RPMI7951 (cell line): ENCODE data around the gene NUP153. TPM values are rescaled to one million over a fixed set of nuclear protein-coding genes. Genes with fewer than 3 reads are reported as not detected.
A peak's percentile ranks its signal among the peaks of the same experiment; 100 is the strongest.

Source experiments
- DNase-seq: peaks from one replicate; pipeline ENCODE4 v3.0.0-alpha.2; 2012; ENCODE audit warnings: low read depth
- total RNA-seq: library from RNA; depleted of rRNA; stranded (reverse); fragments of >200 nt; shearing (Covaris generic); gene quantifications from 2 replicates; pipeline ENCODE4 v1.2.3, GENCODE V29; 2014

The NUP153 gene
- total RNA-seq, 1 experiment from 2014 or later: 42.7 TPM

DNA sequence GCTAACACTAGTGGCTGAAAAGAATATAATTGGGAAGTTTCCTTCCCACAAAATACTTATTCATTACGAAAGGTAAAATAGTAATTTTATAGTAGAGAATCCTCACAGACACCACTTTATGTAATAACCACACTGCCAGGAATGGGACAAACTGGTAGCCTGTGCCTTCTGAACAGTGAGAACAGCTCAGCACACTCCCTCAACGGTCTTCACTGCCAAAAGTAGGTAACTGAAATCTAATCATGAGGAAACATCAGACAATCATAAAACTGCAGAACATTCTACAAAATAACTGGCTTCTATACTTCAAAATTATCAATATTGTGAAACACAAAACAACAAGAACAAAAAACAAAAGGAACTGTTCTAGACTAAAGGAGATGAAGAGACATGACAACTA lies 44.1 kb downstream of the NUP153 start:
- no peak for DNase-seq

DNA sequence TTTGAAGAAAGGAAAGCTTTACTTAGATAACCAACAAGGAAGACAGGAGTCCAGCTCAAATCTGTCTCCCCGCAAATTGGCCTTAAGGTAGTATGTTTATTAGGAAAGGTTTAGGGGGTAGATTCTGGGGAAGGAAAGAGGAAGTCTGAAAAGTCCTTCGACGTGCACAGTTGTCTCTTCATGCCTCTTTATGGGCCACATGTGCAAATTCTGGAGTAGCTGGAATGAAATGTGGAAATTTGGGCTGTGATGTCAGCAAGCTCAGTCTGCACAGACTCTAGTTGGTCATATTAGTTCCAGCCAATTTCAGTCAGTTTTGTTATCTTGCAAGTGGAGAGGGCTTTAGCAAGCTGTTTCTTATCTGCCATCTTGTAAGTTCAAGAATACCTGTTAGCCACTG lies 50.1 kb downstream of the NUP153 start:
- DNase-seq: no peak

DNA sequence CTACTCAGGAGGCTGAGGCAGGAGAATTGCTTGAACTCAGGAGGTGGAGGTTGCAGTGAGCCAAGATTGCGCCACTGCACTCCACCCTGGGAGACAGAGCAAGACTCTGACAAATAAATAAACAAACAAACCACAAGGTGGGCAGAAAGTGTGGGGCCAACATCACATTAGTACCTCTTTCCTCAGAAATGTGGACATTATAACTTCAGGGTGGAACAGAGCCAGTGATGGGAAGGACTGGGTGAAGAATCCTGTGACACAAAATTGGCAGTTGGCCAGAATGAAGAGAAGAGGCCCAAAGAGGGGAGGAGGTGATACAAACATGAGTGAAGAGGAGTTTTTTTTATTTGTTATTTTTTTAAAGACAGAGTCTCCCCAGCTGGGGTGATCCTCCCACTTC lies 50.6 kb downstream of the NUP153 start:
- peak; percentile 21 for DNase-seq

- DNase-seq: no peak
These were observed 53.4 kb downstream of the NUP153 start for GRCh38 chr6:17653198-17653882.

DNA sequence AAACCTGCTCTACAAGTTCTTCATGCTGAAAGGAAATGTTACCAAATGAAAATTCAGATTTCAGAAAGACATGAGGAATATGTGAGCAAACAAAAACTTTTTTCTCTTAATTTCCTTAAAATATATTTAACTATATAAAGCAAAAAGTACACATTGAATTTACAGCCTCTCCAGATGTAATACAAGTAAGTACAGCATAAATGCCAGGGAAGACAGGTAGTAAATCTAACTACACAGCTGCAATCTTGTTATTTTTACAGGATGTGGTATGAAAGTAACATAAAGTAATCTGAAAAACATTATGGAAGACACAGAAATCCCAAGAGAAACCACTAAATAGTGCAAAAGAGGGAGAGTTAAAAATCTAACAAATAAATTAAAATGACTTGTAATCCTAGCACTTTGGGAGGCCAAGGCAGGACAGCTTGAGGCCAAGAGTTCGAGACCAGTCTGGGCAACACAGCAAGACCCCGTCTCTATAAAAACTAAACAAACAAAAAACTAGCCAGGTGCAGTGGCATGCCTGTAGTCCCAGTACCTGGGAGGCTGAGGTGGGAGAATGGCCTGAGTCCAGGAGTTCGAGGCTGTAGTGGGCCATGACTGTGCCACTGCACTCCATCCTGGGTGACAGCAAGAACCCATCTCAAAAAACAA lies 55.9 kb downstream of the NUP153 start:
- no peak for DNase-seq

DNA sequence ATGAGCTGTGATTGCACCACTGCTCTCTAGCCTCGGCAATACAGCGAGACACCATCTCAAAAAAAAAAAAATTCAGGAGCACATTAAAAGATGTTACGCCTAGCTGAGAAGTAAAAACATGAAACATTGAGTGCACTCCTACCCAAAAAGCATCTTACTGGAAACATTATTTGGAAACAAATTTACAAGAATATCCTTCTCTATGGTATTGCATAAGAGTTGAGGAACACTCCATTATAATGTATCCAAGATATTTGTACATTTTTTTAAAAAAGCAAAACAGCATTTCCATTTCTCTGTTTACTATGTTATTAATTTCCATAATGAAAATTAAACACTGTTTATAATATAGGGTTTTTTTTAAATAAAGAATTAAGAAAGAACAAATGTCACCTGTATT lies 58.0 kb downstream of the NUP153 start:
- DNase-seq: no peak

DNA sequence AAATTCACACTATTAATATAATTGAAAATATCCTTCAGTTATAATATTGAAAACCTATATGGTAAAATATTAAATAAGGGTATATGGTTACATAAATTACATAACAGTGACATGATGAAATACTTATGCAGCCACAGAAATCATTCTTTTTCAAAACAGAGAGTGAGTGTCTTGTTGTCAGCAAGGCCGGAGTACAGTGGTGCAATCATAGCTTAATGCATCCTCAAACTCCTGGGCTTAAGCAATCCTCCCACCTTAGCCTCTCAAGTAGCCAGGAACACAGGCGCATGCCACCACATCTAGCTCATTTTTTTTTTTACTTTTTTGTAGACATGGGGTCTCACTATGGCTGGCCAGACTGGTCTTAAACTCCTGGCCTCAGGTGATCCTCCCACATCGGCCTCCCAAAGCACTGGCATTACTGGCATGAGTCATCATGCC lies 66.2 kb downstream of the NUP153 start:
- DNase-seq: no peak

DNA sequence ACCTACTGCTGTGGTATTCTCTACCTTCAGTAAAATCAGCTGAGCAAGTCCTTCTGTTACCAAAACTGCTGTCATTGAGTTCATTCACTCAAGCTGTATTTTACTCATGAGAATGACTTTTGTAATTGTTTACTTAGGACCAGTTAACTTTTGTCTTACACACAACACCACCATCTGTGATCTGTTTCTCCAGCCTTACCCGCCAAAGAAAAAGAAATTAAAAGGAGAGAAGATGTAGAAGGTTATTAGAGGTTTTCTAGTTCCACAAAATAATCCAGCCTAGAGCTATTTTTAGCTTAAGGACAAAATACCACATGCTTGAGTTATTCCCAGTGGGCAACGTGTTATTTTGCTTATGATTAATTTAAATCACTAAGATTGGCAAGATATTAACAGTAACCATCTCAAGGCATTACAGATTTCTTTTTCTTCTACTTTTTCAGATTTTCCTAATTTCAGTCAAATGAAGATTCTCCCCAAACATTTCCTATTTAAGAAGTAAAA lies 68.5 kb downstream of the NUP153 start:
- DNase-seq: no peak

- DNase-seq: no peak
These were observed 71.2 kb downstream of the NUP153 start for GRCh38 chr6:17635568-17635967.

- no peak for DNase-seq
These were observed 73.1 kb downstream of the NUP153 start for GRCh38 chr6:17633465-17634188.

- DNase-seq: no peak
These were observed 73.8 kb downstream of the NUP153 start for GRCh38 chr6:17632934-17633333.

GRCh38 chr6:17630511-17631073 lies 76.1 kb downstream of the NUP153 start:
- DNase-seq: no peak

GRCh38 chr6:17629824-17630510 lies 76.8 kb downstream of the NUP153 start:
- no peak for DNase-seq

DNA sequence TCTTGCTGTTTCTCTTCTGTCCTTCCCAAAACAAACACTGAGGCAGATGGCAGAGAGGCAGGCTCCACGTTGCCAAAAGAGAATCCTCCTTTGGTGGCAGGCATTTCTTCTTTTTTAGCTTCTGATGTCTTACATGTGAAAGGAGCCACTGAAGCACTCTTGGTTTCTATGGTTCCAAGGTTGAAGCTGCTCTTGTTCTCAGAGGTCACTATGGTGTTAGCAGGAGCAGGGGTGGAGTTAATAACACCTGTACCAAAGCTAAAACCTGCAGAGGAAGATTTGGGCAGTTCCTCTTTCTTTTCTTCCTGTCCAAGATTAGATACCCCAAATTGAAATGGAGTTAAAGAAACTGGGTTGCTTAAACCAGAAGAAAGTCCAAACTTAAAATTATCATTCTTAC lies 77.9 kb downstream of the NUP153 start:
- DNase-seq: no peak

DNA sequence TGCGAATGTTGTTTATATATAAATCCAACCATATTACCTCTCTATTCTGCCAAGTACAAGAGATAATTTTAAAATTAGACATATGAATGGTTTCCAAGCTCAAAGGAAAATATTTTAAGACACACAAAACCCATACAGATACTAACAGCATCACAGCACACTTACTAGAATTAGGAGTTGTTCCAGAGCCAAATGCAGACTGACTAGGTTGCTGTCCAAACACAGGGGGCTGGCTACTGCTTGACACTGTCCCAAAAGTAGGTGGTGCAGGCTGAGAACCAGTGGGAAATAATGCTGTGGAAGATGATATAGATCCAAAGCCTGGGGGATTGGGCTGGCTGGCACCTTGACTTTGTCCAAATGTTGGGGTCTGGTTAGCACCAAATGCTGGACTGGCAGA lies 82.3 kb downstream of the NUP153 start:
- no peak for DNase-seq

DNA sequence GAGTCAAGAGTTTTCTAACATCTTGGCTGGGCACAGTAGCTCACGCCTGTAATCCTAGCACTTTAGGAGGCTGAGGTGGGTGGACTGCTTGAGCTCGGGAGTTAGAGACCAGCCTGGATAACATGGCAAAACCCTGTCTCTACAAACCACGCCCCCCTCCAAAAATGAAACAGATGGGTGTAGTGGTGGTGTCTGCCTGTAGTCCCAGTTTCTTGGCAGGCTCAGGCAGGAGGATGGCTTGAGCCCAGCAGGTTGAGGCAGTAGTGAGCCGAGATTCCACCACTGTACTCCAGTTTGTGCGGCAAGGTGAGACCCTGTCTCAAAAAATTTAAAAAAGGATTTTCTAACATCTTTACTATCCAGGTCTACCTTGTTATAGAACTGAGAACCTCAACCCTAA lies 84.6 kb downstream of the NUP153 start:
- peak; percentile 5 for DNase-seq

- no peak for DNase-seq
These were observed 85.7 kb downstream of the NUP153 start for GRCh38 chr6:17621003-17621402.

- DNase-seq: no peak
These were observed 90.9 kb downstream of the NUP153 start for GRCh38 chr6:17615794-17616193.

GRCh38 chr6:17612048-17612447 lies 94.7 kb downstream of the NUP153 start:
- DNase-seq: no peak

DNA sequence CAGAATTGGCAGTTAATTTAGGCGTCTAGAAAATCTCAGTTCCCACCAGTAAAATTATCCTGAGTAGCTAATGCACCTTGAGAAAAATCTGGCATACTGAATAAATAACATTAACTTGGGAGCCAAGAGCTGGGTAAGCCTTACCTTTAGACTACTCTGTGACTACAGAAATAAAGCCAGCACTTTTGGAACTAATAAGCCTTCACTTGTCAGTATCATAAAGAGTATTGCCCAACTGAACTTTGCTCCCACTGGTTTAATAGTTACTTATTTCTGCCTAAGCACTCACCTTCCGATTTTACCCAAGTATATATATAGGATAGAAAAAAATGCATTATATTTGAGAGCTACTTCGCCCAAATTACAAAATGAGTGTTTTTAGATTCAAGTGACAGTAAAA lies 95.9 kb downstream of the NUP153 start:
- DNase-seq: no peak

DNA sequence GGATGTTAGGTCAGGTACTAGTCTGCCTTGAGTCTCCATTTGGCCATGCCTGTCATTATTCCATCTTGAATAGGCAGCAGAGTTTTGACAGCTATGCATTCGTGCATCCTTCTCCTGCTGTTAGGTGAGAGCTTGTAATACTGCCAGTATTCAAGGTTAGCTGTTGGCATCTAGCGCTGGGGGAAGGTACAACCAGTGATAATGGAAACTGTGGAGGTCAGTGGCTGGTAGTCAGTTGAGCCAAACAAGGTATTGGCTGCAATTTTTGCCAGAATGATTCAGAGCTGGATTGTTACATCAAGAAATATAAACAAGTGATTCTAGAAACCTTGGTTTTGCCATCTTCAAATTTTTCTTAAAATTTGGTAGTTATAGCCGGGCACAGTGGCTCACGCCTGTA lies 100.1 kb downstream of the NUP153 start:
- DNase-seq: no peak

DNA sequence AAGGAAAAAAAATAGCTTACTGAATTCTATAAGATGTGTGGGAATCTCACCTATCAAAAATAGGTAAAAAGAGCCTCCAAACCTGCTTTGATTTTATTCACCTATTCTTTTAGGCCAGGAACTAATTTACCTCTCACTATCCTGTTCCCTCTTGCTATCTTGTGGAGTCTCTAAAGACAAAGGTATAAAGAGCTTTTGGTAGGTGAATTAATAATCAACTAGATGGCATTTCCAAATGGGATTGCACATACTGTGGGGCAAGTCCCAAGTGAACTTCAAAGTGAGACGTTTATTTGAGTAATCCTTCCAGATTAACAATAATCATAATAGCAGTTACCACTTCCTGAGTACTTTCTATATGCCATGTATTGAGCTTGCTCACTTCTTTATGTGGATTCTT lies 103.8 kb downstream of the NUP153 start:
- DNase-seq: no peak
